GM12874 (cell line): Measurements from ENCODE around the gene NTM.

Experiments used
- TF ChIP-seq, protein P1 (sequence below): IDR thresholded peaks from 2 replicates; pipeline ENCODE4 v1.5.1; 2011; ENCODE audit warnings: low read depth, mild to moderate bottlenecking, control low read depth, low read length, moderate library complexity; ENCODE audit not compliant: insufficient read depth

NTM gene

DNA sequence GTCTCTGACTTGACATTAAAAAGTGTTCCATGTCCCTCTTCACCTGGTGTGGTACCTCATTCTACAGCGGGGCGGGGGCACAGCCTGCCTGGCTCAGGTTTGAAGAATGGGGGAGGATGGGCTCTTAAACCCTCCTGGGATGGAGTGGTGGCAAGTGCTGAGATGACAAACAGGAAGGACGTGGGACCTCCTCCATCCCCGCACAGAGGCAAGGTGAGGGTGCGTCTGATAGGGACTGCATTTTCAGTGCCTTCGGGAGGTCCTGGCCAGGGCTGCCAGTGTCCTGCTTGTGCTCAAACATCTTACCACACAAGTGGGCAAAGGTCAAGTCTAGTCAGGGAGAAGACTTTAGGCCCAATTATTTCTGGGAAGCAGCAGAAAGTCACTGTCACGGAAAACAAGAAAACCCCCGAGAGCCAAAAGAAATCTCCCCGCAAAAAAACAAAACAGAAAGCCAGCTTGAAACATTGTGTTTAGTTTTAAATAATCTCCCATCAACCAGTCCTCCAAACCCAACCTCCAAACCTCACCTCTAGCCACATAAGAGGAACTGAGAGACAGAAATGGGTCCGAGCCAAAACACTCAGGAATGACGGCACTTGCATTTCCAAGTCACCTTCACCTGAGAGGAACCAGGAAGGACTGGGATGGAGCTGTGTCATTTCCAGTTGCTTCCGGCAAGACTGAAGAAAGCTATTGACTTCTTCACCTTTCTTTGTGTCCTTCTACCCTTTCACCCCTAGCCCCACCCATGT lies 966.5 kb downstream of the NTM start:
- TF ChIP-seq, protein P1, sequence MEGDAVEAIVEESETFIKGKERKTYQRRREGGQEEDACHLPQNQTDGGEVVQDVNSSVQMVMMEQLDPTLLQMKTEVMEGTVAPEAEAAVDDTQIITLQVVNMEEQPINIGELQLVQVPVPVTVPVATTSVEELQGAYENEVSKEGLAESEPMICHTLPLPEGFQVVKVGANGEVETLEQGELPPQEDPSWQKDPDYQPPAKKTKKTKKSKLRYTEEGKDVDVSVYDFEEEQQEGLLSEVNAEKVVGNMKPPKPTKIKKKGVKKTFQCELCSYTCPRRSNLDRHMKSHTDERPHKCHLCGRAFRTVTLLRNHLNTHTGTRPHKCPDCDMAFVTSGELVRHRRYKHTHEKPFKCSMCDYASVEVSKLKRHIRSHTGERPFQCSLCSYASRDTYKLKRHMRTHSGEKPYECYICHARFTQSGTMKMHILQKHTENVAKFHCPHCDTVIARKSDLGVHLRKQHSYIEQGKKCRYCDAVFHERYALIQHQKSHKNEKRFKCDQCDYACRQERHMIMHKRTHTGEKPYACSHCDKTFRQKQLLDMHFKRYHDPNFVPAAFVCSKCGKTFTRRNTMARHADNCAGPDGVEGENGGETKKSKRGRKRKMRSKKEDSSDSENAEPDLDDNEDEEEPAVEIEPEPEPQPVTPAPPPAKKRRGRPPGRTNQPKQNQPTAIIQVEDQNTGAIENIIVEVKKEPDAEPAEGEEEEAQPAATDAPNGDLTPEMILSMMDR = no peak

- TF ChIP-seq, protein P1 = no peak
These were observed 967.5 kb downstream of the NTM start for GRCh38 chr11:132337819-132338416.

- TF ChIP-seq, protein P1 = no peak
These were observed 972.0 kb downstream of the NTM start for GRCh38 chr11:132342408-132342807.

- TF ChIP-seq, protein P1 = no peak
These were observed 973.2 kb downstream of the NTM start for GRCh38 chr11:132343445-132344175.

- TF ChIP-seq, protein P1 = no peak
These were observed 976.2 kb downstream of the NTM start for GRCh38 chr11:132346558-132347148.

GRCh38 chr11:132347156-132348090 lies 977.0 kb downstream of the NTM start:
- TF ChIP-seq, protein P1 = no peak
